Measurements from ENCODE around the gene FAM184B. TPM values are rescaled to one million over a fixed set of nuclear protein-coding genes. Genes with fewer than 3 reads are reported as not detected.

Gene FAM184B
- total RNA-seq, 1 donor: not detected

DNA sequence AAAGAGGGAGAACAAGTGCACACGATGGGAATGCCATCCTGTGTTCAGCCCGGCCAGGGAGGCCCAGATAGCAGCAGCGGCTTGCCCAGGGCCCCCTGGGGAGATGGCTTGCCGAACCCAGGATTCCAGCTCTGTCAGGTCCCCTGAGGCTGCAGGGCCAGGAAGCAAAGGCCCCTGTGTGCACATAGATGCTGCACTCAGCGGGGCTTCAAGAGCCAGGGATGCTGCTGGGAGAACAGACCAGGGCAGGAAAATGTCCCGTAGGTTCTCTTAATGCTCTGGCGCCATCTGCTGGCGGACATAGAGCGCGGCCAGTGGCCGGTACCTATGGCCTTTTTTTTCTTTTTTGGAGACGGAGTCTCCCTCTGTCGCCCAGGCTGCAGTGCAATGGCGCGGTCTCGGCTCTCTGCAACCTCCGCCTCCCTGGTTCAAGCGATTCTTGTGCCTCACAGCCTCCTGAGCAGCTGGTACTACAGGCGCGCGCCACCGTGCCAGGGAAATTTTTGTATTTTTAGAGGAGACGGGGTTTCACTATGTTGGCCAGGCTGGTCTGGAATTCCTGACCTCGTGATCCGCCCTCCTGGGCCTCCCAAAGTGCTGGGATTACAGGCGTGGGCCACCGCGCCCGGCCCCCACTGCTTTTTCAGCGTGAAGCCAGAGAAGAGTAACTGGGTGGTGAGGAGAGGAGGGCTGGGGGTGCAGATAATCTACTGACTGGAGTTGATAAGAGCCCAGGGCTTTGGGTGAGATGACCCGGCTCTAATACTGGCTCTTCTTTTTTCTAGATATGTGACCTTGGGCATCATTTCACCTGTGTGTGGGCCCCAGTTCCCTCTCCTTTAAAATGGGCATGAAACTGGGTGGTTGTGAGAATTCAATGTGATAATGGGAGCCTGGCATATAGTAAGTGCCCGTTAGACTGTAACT lies 144.5 kb downstream of the FAM184B start:
- Histone ChIP-seq H3K27me3 (ENCODE audit: insufficient read depth, low read length) (no peaks in the 10 kb centered on the region), H3K9me3 (ENCODE audit: low read depth, low read length) (no peaks in the 10 kb centered on the region), H3K27ac (ENCODE audit: low read depth, low read length) (no peak overlapping the region), H3K79me2 (ENCODE audit: insufficient read depth, low read length) (no peaks in the 10 kb centered on the region), H3K36me3 (ENCODE audit: insufficient read depth, low read length) (peaks cover 31% of the 10 kb centered on the region), H2AFZ (ENCODE audit: low read length) (no peak overlapping the region), H3K4me3 (ENCODE audit: insufficient read depth, low read length) (no peak overlapping the region), H3K4me1 (ENCODE audit: insufficient read depth, low read length) (no peaks in the 10 kb centered on the region), H3K4me2 (ENCODE audit: insufficient read depth, low read length) (no peak overlapping the region), H4K20me1 (ENCODE audit: insufficient read depth, low read length) (peaks cover 4% of the 10 kb centered on the region)
- TF ChIP-seq, protein P1, sequence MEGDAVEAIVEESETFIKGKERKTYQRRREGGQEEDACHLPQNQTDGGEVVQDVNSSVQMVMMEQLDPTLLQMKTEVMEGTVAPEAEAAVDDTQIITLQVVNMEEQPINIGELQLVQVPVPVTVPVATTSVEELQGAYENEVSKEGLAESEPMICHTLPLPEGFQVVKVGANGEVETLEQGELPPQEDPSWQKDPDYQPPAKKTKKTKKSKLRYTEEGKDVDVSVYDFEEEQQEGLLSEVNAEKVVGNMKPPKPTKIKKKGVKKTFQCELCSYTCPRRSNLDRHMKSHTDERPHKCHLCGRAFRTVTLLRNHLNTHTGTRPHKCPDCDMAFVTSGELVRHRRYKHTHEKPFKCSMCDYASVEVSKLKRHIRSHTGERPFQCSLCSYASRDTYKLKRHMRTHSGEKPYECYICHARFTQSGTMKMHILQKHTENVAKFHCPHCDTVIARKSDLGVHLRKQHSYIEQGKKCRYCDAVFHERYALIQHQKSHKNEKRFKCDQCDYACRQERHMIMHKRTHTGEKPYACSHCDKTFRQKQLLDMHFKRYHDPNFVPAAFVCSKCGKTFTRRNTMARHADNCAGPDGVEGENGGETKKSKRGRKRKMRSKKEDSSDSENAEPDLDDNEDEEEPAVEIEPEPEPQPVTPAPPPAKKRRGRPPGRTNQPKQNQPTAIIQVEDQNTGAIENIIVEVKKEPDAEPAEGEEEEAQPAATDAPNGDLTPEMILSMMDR (IDR thresholded peaks at IDR 0.05; ENCODE audit: extremely low read depth, low read depth, low read length): peak; percentile 84
- DNase-seq (ENCODE audit: insufficient read length, low spot score, missing footprints): peak; percentile 97

DNA sequence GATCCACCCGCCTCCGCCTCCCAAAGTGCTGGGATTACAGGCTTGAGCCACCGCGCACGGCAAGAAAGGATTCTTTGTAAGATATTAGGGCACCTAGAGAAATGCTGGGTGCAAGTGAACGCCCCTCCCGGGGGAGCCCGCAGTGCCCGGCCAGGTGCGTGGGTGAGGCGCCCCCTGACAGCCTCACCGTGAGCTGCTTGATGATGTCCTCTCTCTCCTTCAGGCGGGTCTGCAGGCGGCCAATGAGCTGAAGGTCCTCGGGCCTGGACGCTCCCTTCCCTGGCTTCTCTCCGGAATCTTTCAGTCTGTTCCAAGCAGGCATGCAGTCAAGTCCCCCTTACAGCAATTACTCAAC lies 145.1 kb downstream of the FAM184B start:
- no peak overlapping the region for H3K4me2 ChIP-seq (ENCODE audit: insufficient read depth, low read length)

DNA sequence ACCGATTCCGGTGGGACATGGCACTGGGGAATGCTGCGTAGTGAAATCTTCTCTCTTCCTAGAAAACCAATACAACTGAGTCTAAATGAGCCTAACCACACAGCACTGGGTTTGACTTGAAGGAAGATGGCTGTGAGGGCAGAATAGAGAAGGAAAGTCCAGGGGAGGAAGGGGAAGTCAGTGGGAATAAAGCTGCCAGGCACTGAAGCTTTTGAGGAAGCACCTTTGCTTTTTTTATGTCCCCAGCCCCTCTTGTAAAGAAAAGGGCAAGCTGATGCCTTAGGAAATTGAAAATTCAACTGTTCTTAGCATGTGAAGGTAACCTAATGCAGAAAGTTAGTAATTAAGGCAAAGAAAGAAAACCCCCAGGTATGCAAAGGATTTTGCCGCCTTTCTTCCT lies 146.4 kb downstream of the FAM184B start:
- H3K36me3 ChIP-seq (ENCODE audit: insufficient read depth, low read length): peaks cover 42% of the 10 kb centered on the region
- no peaks in the 10 kb centered on the region for H3K27me3 ChIP-seq (ENCODE audit: insufficient read depth, low read length)
- no peaks in the 10 kb centered on the region for H3K4me1 ChIP-seq (ENCODE audit: insufficient read depth, low read length)
- no peak overlapping the region for H2AFZ ChIP-seq (ENCODE audit: low read length)
- peaks cover under 1% of the 10 kb centered on the region for H3K79me2 ChIP-seq (ENCODE audit: insufficient read depth, low read length)
- H4K20me1 ChIP-seq (ENCODE audit: insufficient read depth, low read length): peaks cover 8% of the 10 kb centered on the region
- no peak overlapping the region for H3K4me3 ChIP-seq (ENCODE audit: insufficient read depth, low read length)
- peak; percentile 85 for DNase-seq (ENCODE audit: insufficient read length, low spot score, missing footprints)
- H3K4me2 ChIP-seq (ENCODE audit: insufficient read depth, low read length): no peak overlapping the region
- no peaks in the 10 kb centered on the region for H3K9me3 ChIP-seq (ENCODE audit: low read depth, low read length)
- TF ChIP-seq, protein P1 (IDR thresholded peaks at IDR 0.05; ENCODE audit: extremely low read depth, low read depth, low read length): no peak
- H3K27ac ChIP-seq (ENCODE audit: low read depth, low read length): no peak overlapping the region

More for the DNA sequence above, 145.1 kb downstream of the FAM184B start:
- no peaks in the 10 kb centered on the region for H3K9me3 ChIP-seq (ENCODE audit: low read depth, low read length)
- H3K27me3 ChIP-seq (ENCODE audit: insufficient read depth, low read length): no peaks in the 10 kb centered on the region
- H3K27ac ChIP-seq (ENCODE audit: low read depth, low read length): no peak overlapping the region
- peaks cover 8% of the 10 kb centered on the region for H4K20me1 ChIP-seq (ENCODE audit: insufficient read depth, low read length)
- H3K4me3 ChIP-seq (ENCODE audit: insufficient read depth, low read length): no peak overlapping the region
- H2AFZ ChIP-seq (ENCODE audit: low read length): no peak overlapping the region
- no peaks in the 10 kb centered on the region for H3K4me1 ChIP-seq (ENCODE audit: insufficient read depth, low read length)
- TF ChIP-seq, protein P1 (IDR thresholded peaks at IDR 0.05; ENCODE audit: extremely low read depth, low read depth, low read length): no peak
- H3K36me3 ChIP-seq (ENCODE audit: insufficient read depth, low read length): peaks cover 38% of the 10 kb centered on the region
- no peaks in the 10 kb centered on the region for H3K79me2 ChIP-seq (ENCODE audit: insufficient read depth, low read length)
- no peak for DNase-seq (ENCODE audit: insufficient read length, low spot score, missing footprints)

DNA sequence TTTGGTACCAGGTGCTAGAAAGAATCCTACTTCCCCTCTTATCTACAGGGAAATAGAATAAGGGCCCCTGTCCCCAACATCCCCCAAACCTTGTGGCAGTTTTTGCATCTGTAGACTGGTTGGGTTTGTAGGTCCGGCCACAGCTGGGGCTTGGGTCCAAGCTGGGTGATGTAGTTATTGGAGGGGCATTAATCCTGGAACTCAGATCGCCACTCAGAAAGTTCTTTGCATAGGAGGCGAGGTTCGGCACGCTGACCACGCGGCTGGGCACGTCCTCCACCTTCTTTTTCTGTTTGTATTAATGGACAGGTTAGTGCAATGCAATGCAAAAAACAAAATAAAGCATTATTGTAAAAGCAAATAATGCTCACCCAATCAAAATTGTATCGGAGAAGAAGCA lies 147.8 kb downstream of the FAM184B start:
- Histone ChIP-seq H3K4me3 (ENCODE audit: insufficient read depth, low read length) (no peak overlapping the region), H3K4me2 (ENCODE audit: insufficient read depth, low read length) (no peak overlapping the region), H3K36me3 (ENCODE audit: insufficient read depth, low read length) (peaks cover 52% of the 10 kb centered on the region), H3K79me2 (ENCODE audit: insufficient read depth, low read length) (peaks cover 10% of the 10 kb centered on the region), H2AFZ (ENCODE audit: low read length) (no peak overlapping the region), H4K20me1 (ENCODE audit: insufficient read depth, low read length) (peaks cover 10% of the 10 kb centered on the region), H3K27me3 (ENCODE audit: insufficient read depth, low read length) (no peaks in the 10 kb centered on the region), H3K27ac (ENCODE audit: low read depth, low read length) (no peak overlapping the region), H3K9me3 (ENCODE audit: low read depth, low read length) (no peaks in the 10 kb centered on the region), H3K4me1 (ENCODE audit: insufficient read depth, low read length) (no peaks in the 10 kb centered on the region)
- DNase-seq (ENCODE audit: insufficient read length, low spot score, missing footprints): peak; percentile 31
- TF ChIP-seq, protein P1 (IDR thresholded peaks at IDR 0.05; ENCODE audit: extremely low read depth, low read depth, low read length): no peak

Measured in osteoblast (primary cell).